K562 (cell line): ENCODE results near the gene CHAF1A. TPM values are rescaled to one million over a fixed set of nuclear protein-coding genes. Genes with fewer than 3 reads are reported as not detected.

Experiments used
- ATAC-seq: fragments of 200-7000 bp; cut with Tn5 transposase; 3 replicates; pipeline ENCODE4 v1.9.1; 2020; ENCODE audit warnings: moderate library complexity
- BruUV-seq: library from RNA; stranded (reverse); fragments of 400-500 nt; replicated peaks from 2 replicates; lab custom pipeline; 2021; lab: Mats Ljungman, UMichigan
- CTCF ChIA-PET: fragments of 300-600 bp; formaldehyde crosslinking; extraction: SDS; loops from one replicate; lab custom pipeline; 2021; ENCODE audit warnings: low intra/inter-chr PET ratio; lab: Yijun Ruan, JAX
- POLR2A ChIA-PET: fragments of 300-600, 350-650 bp; sonication (Branson Sonifier 250); formaldehyde crosslinking; extraction: SDS; loops from one replicate; lab custom pipeline; 2021; ENCODE audit warnings: antibody characterized with exemption, inconsistent platforms; lab: Yijun Ruan, JAX
- DNase-seq, 4 experiments: peaks; one replicate each; pipeline versions ENCODE4 v3.0.0 to v3.0.0-alpha.2; 2011 to 2018; ENCODE audit warnings: low spot score in 3 of 4, mixed read lengths in 3 of 4; ENCODE audit errors: extremely low read depth in 1 of 4
- FAIRE-seq: peaks from 2 replicates; lab custom pipeline; 2011; peaks lifted over from hg19 to GRCh38; lab: Jason Lieb, UNC
- H2AFZ ChIP-seq: 2 replicates; pipeline ENCODE4 v1.6.0; 2011; ENCODE audit warnings: low read depth, low read length, control low read depth, inconsistent platforms
- H3K27ac ChIP-seq: fragments of 200-600 bp; 3 replicates; pipeline ENCODE4 v1.8.0; 2011; ENCODE audit warnings: low read depth, mild to moderate bottlenecking, control low read depth, inconsistent platforms, low read length, moderate library complexity, mixed read lengths; ENCODE audit errors: extremely low read depth
- H3K27me3 ChIP-seq, 2 experiments: fragments of 300-600 bp in 1 of 2; 2 replicates in 1 of 2; 3 replicates in 1 of 2; pipeline versions ENCODE4 v1.6.0 to v1.8.0; 2011; ENCODE audit warnings: inconsistent platforms in 2 of 2, low read length in 2 of 2, mild to moderate bottlenecking in 1 of 2, mixed read lengths in 1 of 2, moderate library complexity in 1 of 2; ENCODE audit not compliant: control insufficient read depth in 2 of 2, insufficient read depth in 2 of 2
- H3K36me3 ChIP-seq: fragments of 300-600 bp; 3 replicates; pipeline ENCODE4 v1.8.0; 2011; ENCODE audit warnings: mild to moderate bottlenecking, low read length, inconsistent platforms; ENCODE audit not compliant: control insufficient read depth, insufficient read depth
- H3K4me1 ChIP-seq, 2 experiments: fragments of 200-600 bp in 1 of 2; replicated peaks in 1 of 2; 2 replicates in 1 of 2; 3 replicates in 1 of 2; pipeline versions ENCODE4 v1.5.1 to v1.8.0; 2011; ENCODE audit warnings: inconsistent platforms in 2 of 2, low read length in 2 of 2, mild to moderate bottlenecking in 1 of 2, mixed read lengths in 1 of 2, moderate library complexity in 1 of 2; ENCODE audit not compliant: control insufficient read depth in 2 of 2, insufficient read depth in 2 of 2
- H3K4me2 ChIP-seq: 2 replicates; pipeline ENCODE4 v1.6.1; 2011; ENCODE audit warnings: low read length, control low read depth, inconsistent platforms, mixed read lengths; ENCODE audit not compliant: insufficient read depth
- H3K4me3 ChIP-seq: fragments of 200-600 bp; sonication (generic), shearing (Covaris generic); 2 replicates; pipeline ENCODE4 v1.5.1; 2016; ENCODE audit warnings: control low read depth, inconsistent platforms
- H3K79me2 ChIP-seq: fragments of 200-600 bp; 3 replicates; pipeline ENCODE4 v1.8.0; 2011; ENCODE audit warnings: low read length, inconsistent platforms; ENCODE audit not compliant: control insufficient read depth, insufficient read depth
- H3K9ac ChIP-seq, 2 experiments: 2 replicates each; pipeline versions ENCODE4 v1.6.0 to v1.6.1; 2011; ENCODE audit warnings: low read depth in 2 of 2, low read length in 2 of 2, control low read depth in 1 of 2, inconsistent platforms in 1 of 2, mild to moderate bottlenecking in 1 of 2, mixed read lengths in 1 of 2; ENCODE audit not compliant: insufficient read depth in 1 of 2
- H3K9me1 ChIP-seq: one replicate; pipeline ENCODE4 v1.6.0; 2011; ENCODE audit warnings: inconsistent platforms, mild to moderate bottlenecking, low read length, moderate library complexity; ENCODE audit not compliant: control insufficient read depth, insufficient read depth
- H3K9me3 ChIP-seq: replicated peaks from 2 replicates; pipeline ENCODE4 v1.5.1; 2011; ENCODE audit warnings: low read depth, low read length, inconsistent platforms; ENCODE audit not compliant: control insufficient read depth, insufficient read depth
- H4K20me1 ChIP-seq: replicated peaks from 2 replicates; pipeline ENCODE4 v1.6.1; 2011; ENCODE audit warnings: low read length, inconsistent platforms, mixed read lengths; ENCODE audit not compliant: control insufficient read depth, insufficient read depth
- ARHGAP35 ChIP-seq: fragments of 450-650 bp; IDR thresholded peaks from 2 replicates; pipeline ENCODE4 v1.6.1; 2018; ENCODE audit not compliant: partially characterized antibody
- ARID3A ChIP-seq: IDR thresholded peaks from 2 replicates; pipeline ENCODE4 v1.6.1; 2012; ENCODE audit warnings: low read depth, low read length, improper control_type of control experiment, borderline replicate concordance
- COPS2 ChIP-seq: fragments of 450-650 bp; conservative IDR thresholded peaks from 2 replicates; pipeline ENCODE4 v1.6.1; 2016; ENCODE audit warnings: mild to moderate bottlenecking, moderate library complexity
- NR0B1 ChIP-seq: fragments of 450-650 bp; IDR thresholded peaks from one replicate; pipeline ENCODE4 v1.6.1; 2018; ENCODE audit warnings: mild to moderate bottlenecking, moderate library complexity; ENCODE audit not compliant: partially characterized antibody
- TEAD2 ChIP-seq: fragments of 450-650 bp; IDR thresholded peaks from 2 replicates; pipeline ENCODE4 v1.6.1; 2016; ENCODE audit warnings: missing genetic modification characterization, control low read depth, missing compliant biosample characterization
- TFAM ChIP-seq: fragments of 250-450 bp; sonication (Bioruptor Pico); conservative IDR thresholded peaks from 2 replicates; pipeline ENCODE4 v1.5.0; 2021; ENCODE audit warnings: mild to moderate bottlenecking, moderate library complexity
- ZNF445 ChIP-seq: fragments of 250-450 bp; sonication (Bioruptor Pico); IDR thresholded peaks from 2 replicates; pipeline ENCODE4 v1.4.0; 2020; ENCODE audit warnings: low read depth, mild to moderate bottlenecking, moderate library complexity
- WGBS: fragments of 100-300 bp; shearing (Covaris generic); methylation state at CpG from one replicate; pipeline ENCODE4 v1.1.6; 2016; ENCODE audit warnings: low coverage, mixed read lengths; ENCODE audit not compliant: insufficient coverage; ENCODE audit errors: missing lambda C conversion rate; 5-methylcytosine and 5-hydroxymethylcytosine counted together
- in situ Hi-C: fragments of 300-500 bp; cut with MboI; formaldehyde crosslinking; loops from 4 replicates; pipeline ENCODE4 v1.15.0; 2018; ENCODE audit warnings: inconsistent platforms, mixed read lengths
- intact Hi-C: fragments of 100-400 bp; cut with micrococcal nuclease; formaldehyde crosslinking; loops from 2 replicates; pipeline ENCODE4 v1.14.2; 2022
- polyA plus RNA-seq, 8 experiments: library from polyadenylated mRNA; depleted of rRNA in 4 of 8; stranded (reverse) in 5 of 8; unstranded in 3 of 8; fragments of >200 nt; fragmentation: Nextera tagmentation in 2 of 8; fragmentation: Illumina TruSeq in 1 of 8; extraction: Ambion mirVana in 2 of 8; extraction: Trizol in 1 of 8; gene quantifications; 2 replicates each; pipeline versions ENCODE4 v1.2.1 to v1.2.3, GENCODE V29; 2011 to 2014; ENCODE audit warnings: inconsistent platforms in 1 of 8, missing spikeins in 1 of 8
- total RNA-seq, 7 experiments: library from RNA; depleted of rRNA in 6 of 7; stranded (reverse); fragments of >200 nt in 6 of 7; fragmentation: Illumina TruSeq in 2 of 7; extraction: Trizol in 2 of 7; gene quantifications; 2 replicates each; pipeline versions ENCODE4 v1.2.1 to v1.2.3, GENCODE V29; 2011 to 2021; ENCODE audit warnings: low replicate concordance in 1 of 7
- TF ChIP-seq, protein P1 (sequence below): fragments of 250-450 bp; sonication (Bioruptor Pico); IDR thresholded peaks from 2 replicates; pipeline ENCODE4 v1.9.0; 2021; ENCODE audit warnings: mild to moderate bottlenecking, inconsistent platforms

CHAF1A gene
- total and polyA plus RNA-seq, 9 of the 15 experiments (the other 6 are each of a cell fraction or from before 2014, with no cell fraction given): 1.6 to 86.9 (median 45.2) TPM

- ATAC-seq (no peak), FAIRE-seq (no peak), DNase-seq (no peak)
- Histone ChIP-seq H3K9ac (no peak overlapping the region), H2AFZ (no peak overlapping the region), H3K9me1 (no peaks in the 10 kb centered on the region), H3K36me3 (peaks cover 92% of the 10 kb centered on the region), H3K4me3 (no peak overlapping the region), H3K9me3 (no peaks in the 10 kb centered on the region), H3K4me2 (no peak overlapping the region), H4K20me1 (peaks cover 27% of the 10 kb centered on the region), H3K27ac (0 out of 3 replicates have a peak overlapping the region, but pooled peaks have one; percentile 33), H3K4me1 (peaks cover 4 to 19% of the 10 kb centered on the region in 2 experiments; a peak in 4 of 5 replicates), H3K27me3 (no peaks in the 10 kb centered on the region), H3K79me2 (peaks cover 70% of the 10 kb centered on the region)
- in situ Hi-C loops (no loop called here), intact Hi-C loops (no loop called here)
- ChIA-PET POLR2A (interaction anchor here (0.9 to 4.7 kb wide), 4 partner anchors 11 to 55 kb away, joined by 4 to 28 read pairs (median 14); no protein-coding TSS in a partner anchor), CTCF (no interaction called here)
- 94% methylated on average over 9 of the region's 9 CpGs for WGBS
- no TSS peak for BruUV-seq
- TF ChIP-seq COPS2 (no peak), NR0B1 (no peak), ZNF445 (CRISPR knock-in tag) (no peak), TFAM (CRISPR knock-in tag) (no peak), TEAD2 (no peak), ARID3A (no peak), ARHGAP35 (no peak)
- TF ChIP-seq, protein P1, sequence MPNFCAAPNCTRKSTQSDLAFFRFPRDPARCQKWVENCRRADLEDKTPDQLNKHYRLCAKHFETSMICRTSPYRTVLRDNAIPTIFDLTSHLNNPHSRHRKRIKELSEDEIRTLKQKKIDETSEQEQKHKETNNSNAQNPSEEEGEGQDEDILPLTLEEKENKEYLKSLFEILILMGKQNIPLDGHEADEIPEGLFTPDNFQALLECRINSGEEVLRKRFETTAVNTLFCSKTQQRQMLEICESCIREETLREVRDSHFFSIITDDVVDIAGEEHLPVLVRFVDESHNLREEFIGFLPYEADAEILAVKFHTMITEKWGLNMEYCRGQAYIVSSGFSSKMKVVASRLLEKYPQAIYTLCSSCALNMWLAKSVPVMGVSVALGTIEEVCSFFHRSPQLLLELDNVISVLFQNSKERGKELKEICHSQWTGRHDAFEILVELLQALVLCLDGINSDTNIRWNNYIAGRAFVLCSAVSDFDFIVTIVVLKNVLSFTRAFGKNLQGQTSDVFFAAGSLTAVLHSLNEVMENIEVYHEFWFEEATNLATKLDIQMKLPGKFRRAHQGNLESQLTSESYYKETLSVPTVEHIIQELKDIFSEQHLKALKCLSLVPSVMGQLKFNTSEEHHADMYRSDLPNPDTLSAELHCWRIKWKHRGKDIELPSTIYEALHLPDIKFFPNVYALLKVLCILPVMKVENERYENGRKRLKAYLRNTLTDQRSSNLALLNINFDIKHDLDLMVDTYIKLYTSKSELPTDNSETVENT (CRISPR knock-in tag): no peak
These were observed 13.8 kb downstream of the CHAF1A start for GRCh38 chr19:4416268-4416667.
